Neural crest cell (in vitro differentiated cells): ENCODE results near the gene LDHD. TPM values are rescaled to one million over a fixed set of nuclear protein-coding genes. Genes with fewer than 3 reads are reported as not detected.

Experiments used
- DNase-seq: peaks from one replicate; pipeline ENCODE4 v3.0.0; 2021; ENCODE audit warnings: low read depth, mixed read lengths, low spot score
- H3K27ac Mint-ChIP-seq: one replicate; pipeline ENCODE4 v1.8.0; 2021; ENCODE audit warnings: mild to moderate bottlenecking, mixed read lengths; ENCODE audit not compliant: unreplicated experiment
- H3K27me3 Mint-ChIP-seq: 2 replicates; pipeline ENCODE4 v1.8.0; 2021; ENCODE audit warnings: low read depth, mild to moderate bottlenecking, mixed read lengths
- H3K36me3 Mint-ChIP-seq: 2 replicates; pipeline ENCODE4 v1.8.0; 2021; ENCODE audit warnings: low read depth, mild to moderate bottlenecking, mixed read lengths
- H3K4me1 Mint-ChIP-seq: 2 replicates; pipeline ENCODE4 v1.8.0; 2021; ENCODE audit warnings: mixed read lengths
- H3K4me3 Mint-ChIP-seq: one replicate; pipeline ENCODE4 v1.8.0; 2021; ENCODE audit warnings: mild to moderate bottlenecking, mixed read lengths
- H3K9me3 Mint-ChIP-seq: 2 replicates; pipeline ENCODE4 v1.8.0; 2021; ENCODE audit warnings: mixed read lengths
- CTCF ChIP-seq: fragments of 200-600 bp; sonication (generic); conservative IDR thresholded peaks from 2 replicates; pipeline ENCODE4 v1.5.0; 2021; ENCODE audit warnings: antibody characterized with exemption, mild to moderate bottlenecking
- total RNA-seq: library from RNA; stranded (reverse); gene quantifications from 2 replicates; pipeline ENCODE4 v1.2.1, GENCODE V29; 2021

Gene LDHD
- total RNA-seq, 1 donor from 2014 or later, result 0.56 TPM

- DNase-seq, result no peak
- Mint-ChIP-seq H3K27ac (no peak overlapping the region), H3K4me3 (no peak overlapping the region), H3K9me3 (no peaks in the 10 kb centered on the region), H3K4me1 (peaks cover 27% of the 10 kb centered on the region), H3K36me3 (no peaks in the 10 kb centered on the region), H3K27me3 (peaks cover 2% of the 10 kb centered on the region)
- no peak for TF ChIP-seq CTCF
Measured at GRCh38 chr16:75109732-75110243, 6.8 kb downstream of the LDHD start.

- Mint-ChIP-seq H3K36me3 (peaks cover 1% of the 10 kb centered on the region), H3K9me3 (no peaks in the 10 kb centered on the region), H3K4me1 (peaks cover 27% of the 10 kb centered on the region), H3K27me3 (peaks cover 2% of the 10 kb centered on the region), H3K27ac (no peak overlapping the region), H3K4me3 (no peak overlapping the region)
- no peak for TF ChIP-seq CTCF
- no peak for DNase-seq
Measured at GRCh38 chr16:75108792-75109731, 7.5 kb downstream of the LDHD start.

- DNase-seq, result no peak
- no peak for TF ChIP-seq CTCF
- Mint-ChIP-seq H3K27ac (no peak overlapping the region), H3K9me3 (no peaks in the 10 kb centered on the region), H3K4me1 (peaks cover 27% of the 10 kb centered on the region), H3K36me3 (peaks cover 6% of the 10 kb centered on the region), H3K27me3 (no peaks in the 10 kb centered on the region), H3K4me3 (no peak overlapping the region)
Measured at GRCh38 chr16:75107505-75107904, 9.1 kb downstream of the LDHD start.

- TF ChIP-seq CTCF, result no peak
- H3K27ac Mint-ChIP-seq, result peak overlapping the region; percentile 83
- no peak for DNase-seq
- peaks cover 25% of the 10 kb centered on the region for H3K4me1 Mint-ChIP-seq
- no peak overlapping the region for H3K4me3 Mint-ChIP-seq
- H3K9me3 Mint-ChIP-seq, result no peaks in the 10 kb centered on the region
- no peaks in the 10 kb centered on the region for H3K27me3 Mint-ChIP-seq
- peaks cover 6% of the 10 kb centered on the region for H3K36me3 Mint-ChIP-seq
Measured at GRCh38 chr16:75106351-75107274, 10.0 kb downstream of the LDHD start.

GRCh38 chr16:75105306-75106061 is 11.1 kb downstream of the LDHD start:
- no peak for TF ChIP-seq CTCF
- H3K27me3 Mint-ChIP-seq, result no peaks in the 10 kb centered on the region
- DNase-seq, result no peak
- peaks cover 6% of the 10 kb centered on the region for H3K36me3 Mint-ChIP-seq
- no peak overlapping the region for H3K4me3 Mint-ChIP-seq
- peak overlapping the region; percentile 81 for H3K27ac Mint-ChIP-seq
- H3K9me3 Mint-ChIP-seq, result no peaks in the 10 kb centered on the region
- H3K4me1 Mint-ChIP-seq, result peaks cover 13% of the 10 kb centered on the region
